Urothelium cell line (cell line): Measurements from ENCODE around the gene C3orf33.
"Not testable (repeated sequence)": the region's sequence is repeated elsewhere in the genome, so short reads cannot be mapped to it uniquely, and the experiment has no call there.

Source experiments
- DNase-seq: peaks from one replicate; pipeline ENCODE4 v3.0.0; 2011; ENCODE audit warnings: low spot score, mixed read lengths
- FAIRE-seq: peaks from 2 replicates; lab custom pipeline; 2011; peaks lifted over from hg19 to GRCh38; lab: Jason Lieb, UNC

Gene C3orf33, protein sequence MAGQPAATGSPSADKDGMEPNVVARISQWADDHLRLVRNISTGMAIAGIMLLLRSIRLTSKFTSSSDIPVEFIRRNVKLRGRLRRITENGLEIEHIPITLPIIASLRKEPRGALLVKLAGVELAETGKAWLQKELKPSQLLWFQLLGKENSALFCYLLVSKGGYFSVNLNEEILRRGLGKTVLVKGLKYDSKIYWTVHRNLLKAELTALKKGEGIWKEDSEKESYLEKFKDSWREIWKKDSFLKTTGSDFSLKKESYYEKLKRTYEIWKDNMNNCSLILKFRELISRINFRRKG

GRCh38 chr3:155805802-155806618, at the start of gene C3orf33:
Gene C3orf33, minus strand, starts transcription at chr3:155806278. Its CDS starts 26 bp downstream, at chr3:155806252.
- FAIRE-seq (no peak), DNase-seq (peak; percentile 80)

GRCh38 chr3:155854141-155854940, 48.3 kb upstream of the C3orf33 start, which contains the start of gene SLC33A1:
Gene SLC33A1, minus strand, starts transcription at chr3:155854427. Its CDS starts 430 bp downstream, at chr3:155853997.
- FAIRE-seq (no peak), DNase-seq (peak; percentile 96)

DNA sequence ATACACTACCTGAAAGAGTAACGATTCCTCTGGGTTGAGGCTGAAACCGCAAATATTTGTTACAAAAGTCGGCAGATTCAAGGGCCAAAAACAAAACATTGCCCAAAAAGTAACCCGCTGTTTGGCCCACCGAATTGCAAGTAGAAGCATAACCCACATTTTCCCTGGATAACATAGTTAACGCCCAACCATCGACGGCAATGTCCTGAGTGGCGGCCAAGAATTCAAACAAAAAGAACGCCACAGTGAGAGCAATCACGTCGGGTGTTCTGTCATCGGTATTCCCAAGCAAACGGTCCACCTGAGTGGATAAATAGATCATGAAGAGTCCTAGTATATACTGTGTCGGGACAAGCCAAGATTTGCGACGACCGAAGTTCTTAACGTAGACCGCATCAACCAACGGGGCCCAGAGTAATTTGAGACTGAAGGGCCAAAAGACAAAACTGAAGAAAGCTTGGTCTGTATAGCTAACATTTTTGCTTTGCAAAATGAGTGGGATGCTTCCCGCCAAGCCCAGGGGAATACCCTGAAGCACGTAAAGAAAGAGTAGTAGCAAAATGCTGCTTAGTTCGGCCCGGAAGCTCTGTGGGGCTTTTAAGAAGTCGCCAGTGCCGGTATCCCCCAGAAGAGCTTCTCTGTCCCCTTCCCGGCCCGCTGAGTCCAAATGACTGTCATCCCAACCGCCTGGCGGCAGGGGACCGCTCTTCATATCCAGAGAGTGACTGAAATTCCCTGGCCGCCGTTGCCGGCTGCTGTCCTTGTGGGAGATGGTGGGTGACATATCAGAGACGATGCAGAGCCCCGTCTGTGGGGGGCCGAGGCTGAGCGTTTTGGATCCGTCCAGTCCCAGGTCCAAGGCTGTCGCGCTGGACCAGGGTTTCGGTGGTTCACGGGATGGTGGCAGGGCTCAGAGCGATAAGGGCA, 47.4 kb upstream of the C3orf33 start:
- DNase-seq (peak; percentile 11), FAIRE-seq (no peak)

- FAIRE-seq, result no peak
- DNase-seq, result no peak
These were observed 46.3 kb upstream of the C3orf33 start for GRCh38 chr3:155852341-155852740.

DNA sequence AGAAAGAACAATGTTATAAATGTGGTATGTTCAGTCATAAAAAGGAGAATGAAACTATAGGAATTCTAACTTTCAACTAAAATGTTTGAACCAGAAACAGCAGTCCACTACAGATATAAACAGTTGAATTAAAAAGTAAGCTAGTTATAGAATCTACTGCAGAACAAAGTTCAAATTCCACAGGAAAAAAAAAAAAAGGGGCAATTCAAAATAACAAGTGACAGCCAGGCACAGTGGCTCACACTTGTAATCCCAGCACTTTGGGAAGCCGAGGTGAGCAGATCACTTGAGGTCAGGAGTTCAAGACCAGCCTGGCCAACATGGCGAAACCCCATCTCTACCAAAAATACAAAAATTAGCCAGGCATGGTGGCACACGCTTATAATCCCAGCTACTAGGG, 43.3 kb upstream of the C3orf33 start:
- FAIRE-seq, DNase-seq: not testable (repeated sequence)

DNA sequence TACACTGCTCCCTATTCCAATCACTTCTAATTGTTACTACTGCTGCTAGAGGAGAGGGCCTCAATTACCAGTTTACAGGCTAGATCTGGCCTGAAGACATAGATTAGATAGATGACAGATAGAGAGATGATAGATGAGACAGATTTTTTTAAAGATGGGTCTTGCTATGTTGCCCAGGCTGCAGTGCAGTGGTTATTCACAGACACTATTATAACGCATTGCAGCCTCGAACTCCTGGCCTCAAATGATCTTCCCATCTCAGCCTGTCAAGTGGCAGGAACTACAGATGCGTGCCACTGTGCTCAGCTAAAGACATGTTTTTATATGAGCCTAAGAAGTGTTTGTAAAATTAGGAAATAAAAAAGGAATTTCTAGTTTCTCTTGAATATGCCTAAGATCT, 41.9 kb upstream of the C3orf33 start:
- FAIRE-seq, result no peak

DNA sequence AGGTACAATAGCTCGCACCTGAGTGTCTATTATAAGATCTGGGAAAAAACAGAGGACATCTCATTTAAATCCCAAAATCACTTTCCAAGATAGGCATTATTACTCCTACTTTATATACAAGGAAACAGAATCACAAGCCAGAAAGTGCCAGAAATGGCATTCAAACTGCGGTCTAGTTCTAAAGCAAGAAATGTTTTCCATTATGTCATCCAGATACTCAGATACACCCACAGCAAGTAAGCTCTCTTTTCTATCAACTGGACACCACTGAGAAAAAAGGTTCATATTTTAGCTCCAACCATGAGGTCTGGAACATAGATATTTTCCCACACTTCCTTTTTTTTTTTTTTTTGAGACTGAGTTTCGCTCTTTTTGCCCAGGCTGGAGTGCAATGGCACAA, 40.0 kb upstream of the C3orf33 start:
- DNase-seq (no peak), FAIRE-seq (no peak)

More for the DNA sequence above, 41.9 kb upstream of the C3orf33 start:
- DNase-seq, result no peak

GRCh38 chr3:155843569-155843968, 37.5 kb upstream of the C3orf33 start:
- no peak for DNase-seq
- FAIRE-seq, result no peak

- DNase-seq (no peak), FAIRE-seq (no peak)
These were observed 29.4 kb upstream of the C3orf33 start for GRCh38 chr3:155835341-155836071.

GRCh38 chr3:155828490-155829098, 22.5 kb upstream of the C3orf33 start:
- DNase-seq, FAIRE-seq: not testable (repeated sequence)

GRCh38 chr3:155815030-155815545, 9.0 kb upstream of the C3orf33 start:
- DNase-seq (no peak), FAIRE-seq (no peak)

DNA sequence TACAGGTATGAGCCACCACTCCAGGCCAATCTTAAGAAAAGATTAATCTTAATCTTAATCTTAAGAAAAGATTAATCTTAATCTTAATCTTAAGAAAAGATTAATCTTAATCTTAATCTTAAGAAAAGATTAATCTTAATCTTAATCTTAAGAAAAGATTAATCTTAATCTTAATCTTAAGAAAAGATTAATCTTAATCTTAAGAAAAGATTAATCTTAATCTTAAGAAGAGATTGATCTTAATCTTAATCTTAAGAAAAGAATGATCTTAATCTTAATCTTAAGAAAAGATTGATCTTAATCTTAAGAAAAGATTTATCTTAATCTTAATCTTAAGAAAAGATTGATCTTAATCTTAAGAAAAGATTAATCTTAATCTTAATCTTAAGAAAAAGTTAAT, 7.1 kb upstream of the C3orf33 start:
- not testable (repeated sequence) for FAIRE-seq, DNase-seq

GRCh38 chr3:155809181-155809580, 3.1 kb upstream of the C3orf33 start:
- DNase-seq (no peak), FAIRE-seq (no peak)

GRCh38 chr3:155807823-155808222, 1.7 kb upstream of the C3orf33 start:
- no peak for DNase-seq
- no peak for FAIRE-seq

- no peak for DNase-seq
These were observed 775 bp downstream of the C3orf33 start for GRCh38 chr3:155805204-155805801.

GRCh38 chr3:155804323-155804722, 1.8 kb downstream of the C3orf33 start:
- no peak for FAIRE-seq
- no peak for DNase-seq

More at GRCh38 chr3:155805204-155805801, 775 bp downstream of the C3orf33 start:
- no peak for FAIRE-seq

DNA sequence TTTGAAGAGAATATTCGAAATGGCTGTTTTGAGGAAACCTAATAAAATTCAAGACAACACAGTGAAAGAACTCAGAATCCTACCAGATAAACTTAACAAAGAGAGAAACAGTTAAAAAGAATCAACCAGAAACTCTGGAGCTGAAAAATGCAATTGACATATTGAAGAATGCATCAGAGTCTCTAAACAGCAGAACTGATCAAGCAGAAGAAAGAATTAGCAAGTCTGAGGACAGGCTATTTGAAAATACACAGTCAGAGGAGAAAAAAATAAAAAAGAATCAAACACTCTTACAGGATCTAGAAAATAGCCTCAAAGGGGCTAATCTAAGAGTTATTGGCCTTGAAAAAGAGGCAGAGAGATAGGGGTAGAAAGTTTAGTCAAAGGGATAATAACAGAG, 13.5 kb downstream of the C3orf33 start:
- FAIRE-seq (no peak), DNase-seq (no peak)

- DNase-seq (no peak), FAIRE-seq (no peak)
These were observed 14.9 kb downstream of the C3orf33 start for GRCh38 chr3:155791190-155791589.
